ENCODE data around the gene GCLC.

Gene GCLC

DNA sequence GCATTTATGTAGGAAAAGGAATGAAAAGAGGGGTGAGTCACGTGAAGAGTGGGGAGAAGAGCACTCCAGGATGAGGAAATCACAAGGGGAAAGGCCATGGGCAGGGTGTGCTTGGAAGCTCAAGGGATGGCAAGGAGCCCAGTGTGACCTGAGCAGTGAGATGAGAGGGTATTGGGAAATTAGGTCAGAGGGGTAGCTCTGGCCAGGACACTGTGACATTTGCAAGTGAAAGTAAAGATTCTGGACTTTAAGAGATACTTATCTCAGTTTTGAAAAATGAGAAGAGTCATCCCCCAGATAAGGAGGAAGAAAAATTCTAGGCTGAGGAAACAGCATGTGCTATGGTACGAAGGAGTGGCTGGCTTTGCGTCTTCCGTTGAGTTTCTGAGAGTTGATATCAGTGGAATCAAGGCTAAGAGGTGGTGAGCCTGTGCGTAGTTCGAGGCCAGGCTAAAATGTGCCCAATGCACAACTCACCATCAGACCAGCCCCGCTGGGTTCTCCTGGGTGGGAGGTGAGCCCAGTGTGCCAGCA lies 79.9 kb downstream of the GCLC start:
- H3K4me3 ChIP-seq, result no peak overlapping the region

GRCh38 chr6:53464483-53464882 lies 80.4 kb downstream of the GCLC start:
- Histone ChIP-seq H3K27ac (peak overlapping the region in 2 of 21 experiments; percentile 34 to 52), H3K4me3 (no peak overlapping the region)

More for the DNA sequence above, 79.9 kb downstream of the GCLC start:
- H3K27ac ChIP-seq, result peak overlapping the region in 7 of 21 experiments; percentile 26 to 80 (median 60)

- H3K4me3 ChIP-seq, result no peak overlapping the region
These were observed 83.2 kb downstream of the GCLC start for GRCh38 chr6:53461696-53462095.

DNA sequence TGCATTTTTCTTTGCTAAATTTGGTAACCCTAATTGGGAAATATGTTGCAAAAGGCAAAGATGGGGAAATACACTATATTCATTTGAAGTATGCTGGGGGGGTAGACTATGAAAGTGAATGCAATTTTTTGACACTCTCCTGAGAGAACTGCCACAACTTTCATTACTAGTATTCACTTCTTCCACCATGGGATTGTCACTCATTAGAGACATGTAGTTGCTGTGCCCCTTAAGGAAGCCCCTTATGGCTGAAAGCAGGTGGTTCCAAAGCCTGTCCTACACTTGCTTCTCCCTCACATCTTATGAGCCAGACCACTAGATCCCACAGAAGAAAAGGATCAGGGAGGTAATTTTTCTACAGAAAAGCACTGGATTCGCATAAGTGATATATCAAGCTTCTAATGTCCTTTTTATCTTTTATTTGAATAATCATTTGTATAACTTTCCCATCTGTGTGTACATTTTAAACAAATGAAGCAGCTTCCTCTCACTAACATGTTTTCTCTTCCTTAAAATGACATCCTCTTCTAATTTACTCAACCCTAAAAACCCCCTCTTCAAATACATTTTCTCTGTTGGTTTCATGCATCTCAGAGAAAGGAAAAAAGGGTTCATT lies 83.8 kb downstream of the GCLC start:
- H3K4me3 ChIP-seq, result no peak overlapping the region
- peak overlapping the region in 3 of 21 experiments; percentile 60 to 67 (median 63) for H3K27ac ChIP-seq

More at GRCh38 chr6:53461696-53462095, 83.2 kb downstream of the GCLC start:
- H3K27ac ChIP-seq, result peak overlapping the region in 3 of 21 experiments; percentile 60 to 67 (median 63)

- no peak overlapping the region for H3K4me3 ChIP-seq
- no peak overlapping the region for H3K27ac ChIP-seq
These were observed 86.6 kb downstream of the GCLC start for GRCh38 chr6:53458105-53458866.

DNA sequence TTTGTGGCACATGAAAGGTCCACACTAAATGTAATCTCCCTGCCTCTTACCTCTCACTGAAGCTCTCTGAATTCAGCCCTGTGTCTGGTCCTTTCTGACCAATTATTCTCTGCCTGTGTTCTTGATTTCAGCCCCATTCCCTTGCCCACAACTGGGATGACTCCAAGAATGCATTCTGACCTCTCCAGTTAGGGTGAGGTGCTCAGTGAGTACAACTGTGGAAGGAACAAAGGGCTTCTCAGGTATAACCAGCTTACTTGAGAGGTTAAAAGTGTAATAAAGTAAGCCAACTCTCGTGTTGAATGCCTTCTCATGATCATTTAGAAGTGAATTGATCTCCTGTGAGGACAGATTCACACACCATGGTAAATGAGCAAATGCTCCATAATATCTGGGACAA lies 88.1 kb downstream of the GCLC start:
- H3K4me3 ChIP-seq, result no peak overlapping the region
- no peak overlapping the region for H3K27ac ChIP-seq

- no peak overlapping the region for H3K4me3 ChIP-seq
- H3K27ac ChIP-seq, result no peak overlapping the region
These were observed 89.2 kb downstream of the GCLC start for GRCh38 chr6:53455678-53456077.

GRCh38 chr6:53451165-53451564 lies 93.7 kb downstream of the GCLC start:
- Histone ChIP-seq H3K4me3 (no peak overlapping the region), H3K27ac (no peak overlapping the region)

DNA sequence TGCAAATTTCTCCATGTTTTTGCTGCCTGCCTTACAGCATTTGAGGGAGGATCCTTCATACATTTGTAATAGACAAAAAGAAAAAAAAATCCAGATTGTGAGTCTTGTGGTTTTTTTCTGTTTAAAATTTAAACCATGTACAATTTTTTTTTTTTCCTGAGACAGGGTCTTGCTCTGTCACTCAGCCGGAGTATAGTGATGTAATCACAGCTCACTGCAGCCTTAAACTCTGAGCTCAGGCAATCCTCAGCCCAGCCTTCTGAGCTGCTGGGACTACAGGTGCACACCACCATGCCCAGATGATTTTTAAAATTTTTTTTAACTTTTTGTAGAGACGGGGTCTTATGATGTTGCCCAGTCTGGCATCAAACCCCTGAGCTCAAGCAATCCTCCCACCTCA lies 97.0 kb downstream of the GCLC start:
- H3K4me3 ChIP-seq, result no peak overlapping the region
- no peak overlapping the region for H3K27ac ChIP-seq

Data from skin epidermis (tissue), 12 donors.